ENCODE data around the gene MARCHF2. TPM values are rescaled to one million over a fixed set of nuclear protein-coding genes. Genes with fewer than 3 reads are reported as not detected.
A peak's percentile ranks its signal among the peaks of the same experiment; 100 is the strongest.

The MARCHF2 gene
- total and polyA plus RNA-seq, 5 donors, result 94.2 to 107 (median 106) TPM

DNA sequence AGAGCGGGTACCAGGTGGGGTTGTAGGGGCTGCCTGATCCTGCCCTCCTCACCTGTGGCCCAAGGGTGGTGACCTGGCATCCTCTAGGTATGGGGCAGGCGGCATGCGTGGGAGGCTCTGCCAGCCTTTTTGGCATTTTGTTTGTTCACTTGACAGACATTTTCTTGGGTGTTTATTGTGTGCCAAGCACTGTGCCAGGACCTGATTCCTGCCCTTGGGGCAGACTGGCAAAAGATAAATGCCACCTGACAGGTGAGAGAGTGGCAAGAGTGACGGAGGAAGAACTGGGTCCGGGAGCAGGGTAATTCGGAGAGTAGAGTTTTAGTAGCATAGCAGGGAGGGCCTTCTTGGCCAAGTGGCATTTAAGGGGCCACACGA, 16.9 kb upstream of the MARCHF2 start:
- DNase-seq, result no peak
- no peak overlapping the region for H3K27ac ChIP-seq (ENCODE audit: low read length)
- intact Hi-C loops (cut with DNase I), result loop anchor here in 2 of 4 donors (5.0 kb wide), 2 partner anchors 34 to 44 kb away; partner anchors contain the start of gene ANGPTL4 (in 1 of the 2)
- H3K9me3 ChIP-seq (ENCODE audit: control insufficient read depth, low read length), result no peaks in the 10 kb centered on the region
- peaks cover 29% of the 10 kb centered on the region for H3K4me1 ChIP-seq (ENCODE audit: control insufficient read depth, insufficient read depth, low read length)
- H3K27me3 ChIP-seq (ENCODE audit: control insufficient read depth, insufficient read depth), result no peaks in the 10 kb centered on the region
- H3K4me3 ChIP-seq (ENCODE audit: low read length), result no peak overlapping the region
- 93% methylated on average over 7 of the region's 7 CpGs for WGBS
- no peak for ATAC-seq

GRCh38 chr19:8396563-8397203, 16.4 kb upstream of the MARCHF2 start:
- Histone ChIP-seq H3K9me3 (ENCODE audit: control insufficient read depth, low read length) (no peaks in the 10 kb centered on the region), H3K4me1 (ENCODE audit: control insufficient read depth, insufficient read depth, low read length) (peaks cover 24% of the 10 kb centered on the region), H3K27me3 (ENCODE audit: control insufficient read depth, insufficient read depth) (no peaks in the 10 kb centered on the region), H3K27ac (ENCODE audit: low read length) (no peak overlapping the region), H3K4me3 (ENCODE audit: low read length) (no peak overlapping the region)
- intact Hi-C loops (cut with DNase I), result loop anchor here in 2 of 4 donors (5.0 kb wide), 2 partner anchors 34 to 44 kb away; partner anchors contain the start of gene ANGPTL4 (in 1 of the 2)
- DNase-seq, result peak; percentile 79 to 90 (median 87)
- ATAC-seq, result peak; percentile 38 to 55
- WGBS, result 58% methylated on average over 22 of the region's 22 CpGs

GRCh38 chr19:8397271-8397670, 15.8 kb upstream of the MARCHF2 start:
- no peak overlapping the region for H3K4me3 ChIP-seq (ENCODE audit: low read length)
- intact Hi-C loops (cut with DNase I), result loop anchor here in 2 of 4 donors (5.0 kb wide), 2 partner anchors 35 to 45 kb away; partner anchors contain the start of gene ANGPTL4 (in 1 of the 2)
- 35% methylated on average over 7 of the region's 7 CpGs for WGBS
- no peaks in the 10 kb centered on the region for H3K27me3 ChIP-seq (ENCODE audit: control insufficient read depth, insufficient read depth)
- H3K9me3 ChIP-seq (ENCODE audit: control insufficient read depth, low read length), result no peaks in the 10 kb centered on the region
- peak in 2 of 3 donors; percentile 53 to 57 for DNase-seq
- no peak overlapping the region for H3K27ac ChIP-seq (ENCODE audit: low read length)
- ATAC-seq, result no peak
- H3K4me1 ChIP-seq (ENCODE audit: control insufficient read depth, insufficient read depth, low read length), result peaks cover 19% of the 10 kb centered on the region

GRCh38 chr19:8397746-8398310, 15.3 kb upstream of the MARCHF2 start:
- no peak for ATAC-seq

GRCh38 chr19:8398311-8398771, 14.8 kb upstream of the MARCHF2 start:
- no peaks in the 10 kb centered on the region for H3K9me3 ChIP-seq (ENCODE audit: control insufficient read depth, low read length)
- no peak overlapping the region for H3K4me3 ChIP-seq (ENCODE audit: low read length)
- no peaks in the 10 kb centered on the region for H3K27me3 ChIP-seq (ENCODE audit: control insufficient read depth, insufficient read depth)
- 50% methylated on average over 9 of the region's 9 CpGs for WGBS
- H3K4me1 ChIP-seq (ENCODE audit: control insufficient read depth, insufficient read depth, low read length), result peaks cover 16% of the 10 kb centered on the region
- no peak overlapping the region for H3K27ac ChIP-seq (ENCODE audit: low read length)
- no peak for ATAC-seq
- intact Hi-C loops (cut with DNase I), result loop anchor here in 3 of 4 donors (2.0 to 5.0 kb wide), 3 partner anchors 36 to 46 kb away; partner anchors contain the start of gene ANGPTL4 (in 1 of the 3)
- no peak for DNase-seq

More at GRCh38 chr19:8397746-8398310, 15.3 kb upstream of the MARCHF2 start:
- Histone ChIP-seq H3K9me3 (ENCODE audit: control insufficient read depth, low read length) (no peaks in the 10 kb centered on the region), H3K4me1 (ENCODE audit: control insufficient read depth, insufficient read depth, low read length) (peaks cover 19% of the 10 kb centered on the region), H3K27ac (ENCODE audit: low read length) (no peak overlapping the region), H3K4me3 (ENCODE audit: low read length) (no peak overlapping the region), H3K27me3 (ENCODE audit: control insufficient read depth, insufficient read depth) (no peaks in the 10 kb centered on the region)
- WGBS, result 69% methylated on average over 10 of the region's 10 CpGs
- no peak for DNase-seq
- intact Hi-C loops (cut with DNase I), result loop anchor here in 3 of 4 donors (2.0 to 5.0 kb wide), 3 partner anchors 36 to 46 kb away; partner anchors contain the start of gene ANGPTL4 (in 1 of the 3)

DNA sequence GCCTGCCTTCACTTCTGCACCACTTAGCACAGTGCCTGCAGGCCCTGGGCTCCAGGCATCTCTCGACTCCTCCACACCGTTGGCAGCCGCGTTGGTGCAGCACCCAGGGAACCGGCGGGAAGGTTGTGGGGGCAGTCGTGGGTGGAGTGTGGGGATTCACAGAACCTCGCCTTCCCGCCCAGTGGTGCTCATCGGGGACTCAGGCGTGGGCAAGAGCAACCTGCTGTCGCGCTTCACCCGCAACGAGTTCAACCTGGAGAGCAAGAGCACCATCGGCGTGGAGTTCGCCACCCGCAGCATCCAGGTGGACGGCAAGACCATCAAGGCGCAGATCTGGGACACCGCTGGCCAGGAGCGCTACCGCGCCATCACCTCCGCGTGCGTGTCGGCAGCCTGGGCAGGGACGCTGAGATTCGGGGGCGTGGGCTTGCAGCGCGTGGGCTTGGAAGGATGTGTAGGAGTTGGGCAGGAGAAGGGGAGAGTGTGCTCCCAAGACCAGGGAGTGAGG, 13.4 kb upstream of the MARCHF2 start:
- intact Hi-C loops (cut with DNase I), result loop anchor here in 3 of 4 donors (2.0 to 5.0 kb wide), 3 partner anchors 37 to 47 kb away; partner anchors contain the start of gene ANGPTL4 (in 1 of the 3)
- WGBS, result 92% methylated on average over 34 of the region's 34 CpGs
- peak in 2 of 3 donors; percentile 54 to 56 for DNase-seq

DNA sequence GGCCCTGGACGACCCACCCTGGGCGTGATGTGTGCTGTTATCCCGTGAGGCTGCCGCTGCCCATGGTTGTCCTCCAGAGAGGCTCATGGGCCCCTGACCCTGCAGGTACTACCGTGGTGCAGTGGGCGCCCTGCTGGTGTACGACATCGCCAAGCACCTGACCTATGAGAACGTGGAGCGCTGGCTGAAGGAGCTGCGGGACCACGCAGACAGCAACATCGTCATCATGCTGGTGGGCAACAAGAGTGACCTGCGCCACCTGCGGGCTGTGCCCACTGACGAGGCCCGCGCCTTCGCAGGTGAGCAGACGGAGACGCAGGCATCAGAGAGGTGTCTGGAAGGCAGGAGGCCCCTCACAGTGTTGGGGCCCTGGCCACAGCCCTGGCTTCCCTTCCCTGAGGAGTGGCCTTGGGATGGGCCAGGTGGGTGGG, 11.1 kb upstream of the MARCHF2 start:
- Histone ChIP-seq H3K4me3 (ENCODE audit: low read length) (no peak overlapping the region), H3K4me1 (ENCODE audit: control insufficient read depth, insufficient read depth, low read length) (peaks cover 6% of the 10 kb centered on the region), H3K27ac (ENCODE audit: low read length) (no peak overlapping the region), H3K27me3 (ENCODE audit: control insufficient read depth, insufficient read depth) (no peaks in the 10 kb centered on the region), H3K9me3 (ENCODE audit: control insufficient read depth, low read length) (no peaks in the 10 kb centered on the region)
- 94% methylated on average over 21 of the region's 21 CpGs for WGBS
- ATAC-seq (no peak), DNase-seq (peak in 2 of 3 donors; percentile 52 to 55)
- intact Hi-C loops (cut with DNase I), result no loop called here

More for the DNA sequence above, 13.4 kb upstream of the MARCHF2 start:
- H3K27ac ChIP-seq (ENCODE audit: low read length), result no peak overlapping the region
- no peak overlapping the region for H3K4me3 ChIP-seq (ENCODE audit: low read length)
- peaks cover 9% of the 10 kb centered on the region for H3K4me1 ChIP-seq (ENCODE audit: control insufficient read depth, insufficient read depth, low read length)
- no peaks in the 10 kb centered on the region for H3K27me3 ChIP-seq (ENCODE audit: control insufficient read depth, insufficient read depth)
- no peak for ATAC-seq
- H3K9me3 ChIP-seq (ENCODE audit: control insufficient read depth, low read length), result no peaks in the 10 kb centered on the region

GRCh38 chr19:8403098-8403819, 9.8 kb upstream of the MARCHF2 start:
- Histone ChIP-seq H3K27me3 (ENCODE audit: control insufficient read depth, insufficient read depth) (no peaks in the 10 kb centered on the region), H3K9me3 (ENCODE audit: control insufficient read depth, low read length) (no peaks in the 10 kb centered on the region), H3K27ac (ENCODE audit: low read length) (no peak overlapping the region), H3K4me1 (ENCODE audit: control insufficient read depth, insufficient read depth, low read length) (peaks cover 2% of the 10 kb centered on the region), H3K4me3 (ENCODE audit: low read length) (no peak overlapping the region)
- DNase-seq, result peak in 2 of 3 donors; percentile 58
- peak; percentile 4 to 9 for ATAC-seq
- intact Hi-C loops (cut with DNase I), result no loop called here
- 89% methylated on average over 44 of the region's 44 CpGs for WGBS

DNA sequence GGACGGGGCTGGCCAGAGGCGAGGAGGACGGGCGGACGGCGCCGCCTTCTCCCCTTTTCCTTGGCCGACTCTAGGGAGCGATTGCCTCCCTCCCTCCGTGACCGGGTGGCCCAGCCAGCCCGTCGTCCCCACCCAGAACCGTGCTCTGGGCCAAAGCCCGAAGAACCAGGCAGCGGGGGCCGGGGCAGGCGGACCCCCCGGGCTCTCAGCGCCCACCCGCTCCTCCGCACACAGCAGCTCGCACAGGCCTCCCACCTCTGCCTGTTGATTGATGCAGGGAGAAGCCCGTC, 9.3 kb upstream of the MARCHF2 start:
- intact Hi-C loops (cut with DNase I), result no loop called here
- ATAC-seq (peak; percentile 26 to 27), DNase-seq (no peak)
- Histone ChIP-seq H3K27me3 (ENCODE audit: control insufficient read depth, insufficient read depth) (no peaks in the 10 kb centered on the region), H3K4me3 (ENCODE audit: low read length) (no peak overlapping the region), H3K9me3 (ENCODE audit: control insufficient read depth, low read length) (no peaks in the 10 kb centered on the region), H3K27ac (ENCODE audit: low read length) (no peak overlapping the region), H3K4me1 (ENCODE audit: control insufficient read depth, insufficient read depth, low read length) (peaks cover 2% of the 10 kb centered on the region)
- WGBS, result 82% methylated on average over 24 of the region's 24 CpGs

- Histone ChIP-seq H3K9me3 (ENCODE audit: control insufficient read depth, low read length) (no peaks in the 10 kb centered on the region), H3K4me1 (ENCODE audit: control insufficient read depth, insufficient read depth, low read length) (peaks cover 2% of the 10 kb centered on the region), H3K27ac (ENCODE audit: low read length) (peak overlapping the region; percentile 39), H3K4me3 (ENCODE audit: low read length) (no peak overlapping the region), H3K27me3 (ENCODE audit: control insufficient read depth, insufficient read depth) (no peaks in the 10 kb centered on the region)
- DNase-seq (peak in 2 of 3 donors; percentile 42 to 71), ATAC-seq (peak; percentile 48)
- intact Hi-C loops (cut with DNase I), result no loop called here
- 79% methylated on average over 18 of the region's 18 CpGs for WGBS
These were observed 8.5 kb upstream of the MARCHF2 start for GRCh38 chr19:8404391-8405151.
